Adipose tissue (tissue), 3 donors: ENCODE results near the gene SEMA3B. TPM values are rescaled to one million over a fixed set of nuclear protein-coding genes. Genes with fewer than 3 reads are reported as not detected.
"Not testable (repeated sequence)": the region's sequence is repeated elsewhere in the genome, so short reads cannot be mapped to it uniquely, and the experiment has no call there.

Source experiments
- H3K27ac ChIP-seq: one replicate; pipeline ENCODE4 v1.5.1; 2013; ENCODE audit warnings: low read depth, low read length
- WGBS, 3 donors: extraction: QIAGEN DNeasy Blood & Tissue Kit; methylation state at CpG; one replicate each; pipeline ENCODE4 v1.1.7; 2013; 5-methylcytosine and 5-hydroxymethylcytosine counted together
- polyA plus RNA-seq, 3 donors: library from polyadenylated mRNA; stranded (reverse); fragments of 200-250 nt; gene quantifications; one replicate each; pipeline ENCODE4 v1.2.3, GENCODE V29; 2013
- donor health status: healthy with polysubstance abuse.
- donor health status: Bipolar disorder and iron deficiency.
- donor health status: healthy.

SEMA3B gene
- 10 to 100 TPM; 17.9 to 29.2 (median 21.1) TPM for polyA plus RNA-seq

DNA sequence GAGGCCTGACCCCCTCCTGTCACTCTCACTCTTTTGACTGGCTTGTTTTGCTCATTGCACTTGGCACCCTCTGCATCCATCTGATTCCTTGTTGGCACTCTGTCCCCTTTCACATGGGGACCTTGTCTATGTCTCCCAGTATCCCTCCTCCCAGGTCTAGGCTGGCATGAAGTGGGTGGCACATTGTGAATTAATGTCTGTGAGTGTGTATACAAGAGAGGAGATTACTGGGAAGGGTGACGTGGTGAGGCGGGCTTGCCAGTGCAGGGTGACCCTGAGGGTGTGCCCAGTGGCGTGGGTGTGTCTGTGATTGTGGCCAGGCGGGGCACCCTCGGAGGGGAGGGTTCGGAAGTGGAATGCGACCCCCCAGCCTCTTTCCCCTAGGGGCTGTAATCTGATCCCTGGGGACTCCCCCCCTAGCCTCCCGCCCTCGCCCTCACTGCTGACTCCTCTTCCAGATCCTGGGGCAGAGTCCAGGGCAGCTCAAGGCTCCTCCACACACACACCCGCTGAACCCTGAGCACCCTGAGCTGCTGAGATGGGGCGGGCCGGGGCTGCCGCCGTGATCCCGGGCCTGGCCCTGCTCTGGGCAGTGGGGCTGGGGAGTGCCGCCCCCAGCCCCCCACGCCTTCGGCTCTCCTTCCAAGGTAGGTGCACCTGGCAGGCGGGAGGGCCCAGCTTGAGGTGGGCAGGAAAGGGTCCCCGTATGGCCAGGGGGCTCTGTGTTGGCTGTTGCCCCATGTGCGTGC, at the start of gene SEMA3B:
Gene SEMA3B, plus strand, starts transcription at position 445 of the 749 bp plus-strand sequence. Its CDS starts 94 bp downstream, at position 539.
- H3K27ac ChIP-seq: no peak within 1 kb of the TSS
- WGBS, 3 donors: 22 to 60% (median 47%) methylated on average over 20 to 21 of the region's 21 CpGs

DNA sequence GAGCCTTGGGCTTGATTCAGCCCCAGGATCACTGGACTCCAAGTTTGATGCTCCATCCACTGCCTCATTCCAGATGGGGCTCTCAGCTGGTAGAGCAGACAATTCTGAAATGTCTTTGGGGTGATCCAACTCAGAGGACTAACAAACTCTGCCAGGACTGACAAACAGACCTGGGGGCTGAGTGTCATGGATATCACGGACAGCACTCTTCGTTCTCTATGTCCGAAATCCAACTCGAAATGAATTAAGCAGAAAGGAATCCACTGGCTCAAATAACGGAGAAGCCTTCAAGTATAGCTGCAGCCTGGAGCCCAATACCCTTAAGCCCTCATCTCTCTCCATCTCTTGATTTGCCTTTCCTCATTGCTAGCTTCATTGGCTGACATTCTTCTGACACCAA, 49.7 kb upstream of the SEMA3B start:
- WGBS, 3 donors: 89 to 92% (median 90%) methylated on average over 5 of the region's 5 CpGs
- no peak overlapping the region for H3K27ac ChIP-seq

DNA sequence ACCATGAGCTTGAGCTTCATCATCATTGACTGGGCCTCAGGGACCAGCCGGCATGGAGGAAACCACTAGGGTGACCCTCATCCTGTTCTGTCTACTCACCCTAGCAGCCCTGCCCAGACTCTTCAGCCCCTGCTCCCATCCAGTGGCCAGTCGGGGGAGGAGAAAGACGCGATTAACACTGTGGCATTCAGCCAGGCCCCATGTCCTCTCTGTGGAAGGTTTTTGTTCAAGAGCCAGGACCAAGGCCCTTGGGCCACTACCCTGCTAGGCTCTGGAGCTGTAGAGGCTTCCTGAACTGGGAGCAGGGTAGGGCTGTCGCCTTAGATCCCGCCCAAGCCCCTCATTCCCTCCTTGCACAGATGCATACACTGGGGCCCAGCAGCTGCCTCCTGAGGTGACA, 48.8 kb upstream of the SEMA3B start:
- no peak overlapping the region for H3K27ac ChIP-seq
- 58 to 66% (median 64%) methylated on average over 6 of the region's 6 CpGs for WGBS, 3 donors

DNA sequence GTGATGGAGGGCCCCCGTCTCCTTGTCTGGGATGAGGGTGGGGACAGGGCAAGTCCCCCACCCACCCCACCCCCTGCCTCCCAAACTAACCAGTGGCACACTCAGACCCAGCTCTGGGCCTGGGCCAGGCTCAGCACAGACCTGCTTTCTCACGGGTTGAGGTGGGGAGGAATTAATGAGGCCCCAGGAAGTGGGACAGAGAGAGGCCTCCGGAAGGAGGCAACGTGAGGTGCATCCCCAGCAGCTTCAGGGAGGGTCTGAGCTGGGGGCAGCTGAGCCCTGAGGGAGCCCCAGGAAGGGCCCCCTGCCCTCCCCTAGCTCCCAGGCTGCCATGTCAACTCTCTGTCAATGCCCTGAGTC, 47.9 kb upstream of the SEMA3B start:
- no peak overlapping the region for H3K27ac ChIP-seq
- WGBS, 3 donors: 61 to 68% (median 65%) methylated on average over 4 of the region's 4 CpGs

DNA sequence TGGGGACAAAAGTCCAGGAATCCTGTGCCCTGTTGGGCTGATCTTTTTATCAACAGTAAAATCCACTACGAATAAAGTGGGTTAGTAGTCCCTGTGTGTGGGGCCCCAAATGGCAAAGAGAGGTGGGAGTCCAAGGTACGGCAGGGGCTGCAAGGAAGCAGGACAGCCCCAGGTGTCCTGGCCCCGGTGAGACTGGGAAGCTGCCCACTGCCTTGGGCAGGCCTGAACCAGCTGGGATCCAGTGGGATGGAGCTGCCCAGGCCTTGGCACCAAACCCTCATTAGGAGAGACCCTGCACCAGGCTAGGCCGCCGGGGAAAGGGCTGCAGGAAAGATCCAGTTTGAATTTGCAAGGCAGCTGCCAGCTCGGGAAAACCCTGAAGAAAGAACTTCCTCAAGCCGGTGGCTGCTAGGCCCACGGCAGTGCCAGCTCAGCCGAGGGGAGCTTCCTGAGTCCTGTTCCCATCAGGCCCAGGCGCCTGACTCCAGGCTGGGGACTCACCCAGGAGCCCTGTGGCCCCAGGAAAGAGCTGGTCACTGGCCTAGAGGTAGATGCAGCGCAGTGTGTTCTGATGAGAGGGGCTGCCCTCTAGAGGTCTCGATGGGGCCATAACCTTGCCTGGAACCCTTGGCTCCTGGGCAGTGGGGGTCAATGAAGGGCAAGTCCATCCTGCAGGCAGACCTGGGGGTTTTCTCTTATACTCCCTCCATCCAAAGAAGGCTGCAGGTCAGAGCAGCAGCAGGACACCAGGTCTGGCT, 47.4 kb upstream of the SEMA3B start:
- H3K27ac ChIP-seq: no peak overlapping the region
- WGBS, 3 donors: 43 to 67% (median 62%) methylated on average over 12 of the region's 12 CpGs

DNA sequence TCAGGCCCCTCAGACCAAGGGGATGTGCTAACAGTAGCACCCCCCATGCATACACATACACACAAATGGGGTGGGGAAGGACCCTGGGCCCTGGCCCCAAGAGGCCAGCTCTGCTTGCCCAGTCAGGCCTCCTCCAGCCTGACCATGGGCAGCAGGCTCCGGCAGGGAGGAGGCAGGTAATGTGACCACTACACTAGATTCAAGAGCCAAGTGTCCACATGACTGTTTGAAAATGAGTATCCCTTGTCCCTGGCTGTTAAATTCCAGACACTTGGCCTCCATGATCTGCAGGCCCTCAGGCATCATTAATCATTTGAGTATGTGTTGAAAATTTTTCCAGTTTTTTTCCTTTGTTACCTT, 46.8 kb upstream of the SEMA3B start:
- no peak overlapping the region for H3K27ac ChIP-seq
- WGBS, 3 donors: 60 to 92% (median 86%) methylated on average over 1 of the region's 1 CpG

DNA sequence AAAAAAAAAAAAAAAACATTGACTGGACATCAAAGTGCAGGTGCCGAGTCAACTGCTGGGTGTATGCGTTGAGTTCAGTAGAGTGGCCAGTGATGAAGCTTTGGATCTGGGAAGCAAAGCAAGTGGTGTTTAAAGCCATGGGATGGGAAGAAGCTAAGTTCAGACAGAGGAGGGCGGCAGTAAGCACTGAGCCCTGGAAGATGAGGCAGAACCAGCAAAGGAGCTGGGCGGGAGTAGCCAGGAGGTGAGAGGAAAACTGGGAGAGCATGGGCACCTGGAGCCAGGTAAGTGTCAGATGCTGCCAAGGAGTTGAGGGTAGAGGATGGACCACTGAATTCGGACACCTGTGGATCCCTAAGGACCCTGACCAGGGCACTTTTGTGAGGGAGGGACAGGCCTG, 44.3 kb upstream of the SEMA3B start:
- WGBS, 3 donors: 76 to 78% (median 76%) methylated on average over 5 of the region's 5 CpGs
- no peak overlapping the region for H3K27ac ChIP-seq

DNA sequence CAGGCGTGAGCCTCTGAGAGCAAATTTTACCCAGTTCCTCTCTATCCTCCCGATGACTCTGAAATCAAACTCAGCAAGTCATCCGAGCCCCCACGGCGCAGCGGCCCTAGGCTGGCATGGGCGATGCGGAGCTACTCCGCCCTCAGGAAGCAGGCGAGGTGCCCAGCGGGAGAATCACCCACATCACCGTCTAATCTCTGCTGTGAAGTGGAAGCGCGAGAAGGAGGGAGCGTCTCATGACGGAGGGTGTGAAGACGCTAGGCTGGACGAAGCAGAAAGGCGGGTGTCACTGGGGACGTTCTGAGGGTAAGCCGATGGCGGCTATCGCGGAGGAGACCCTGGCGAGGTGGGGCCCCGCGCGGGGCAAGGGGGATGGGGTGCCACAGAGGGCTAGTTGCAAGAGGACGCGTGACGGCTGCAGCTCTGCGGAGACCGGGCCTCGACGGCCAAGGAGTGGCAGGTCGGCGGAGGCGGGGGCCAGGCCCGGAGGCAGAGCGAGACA, 42.0 kb upstream of the SEMA3B start:
- no peak overlapping the region for H3K27ac ChIP-seq
- WGBS, 3 donors: 0 to 2% (median 0%) methylated on average over 31 to 40 of the region's 40 CpGs

DNA sequence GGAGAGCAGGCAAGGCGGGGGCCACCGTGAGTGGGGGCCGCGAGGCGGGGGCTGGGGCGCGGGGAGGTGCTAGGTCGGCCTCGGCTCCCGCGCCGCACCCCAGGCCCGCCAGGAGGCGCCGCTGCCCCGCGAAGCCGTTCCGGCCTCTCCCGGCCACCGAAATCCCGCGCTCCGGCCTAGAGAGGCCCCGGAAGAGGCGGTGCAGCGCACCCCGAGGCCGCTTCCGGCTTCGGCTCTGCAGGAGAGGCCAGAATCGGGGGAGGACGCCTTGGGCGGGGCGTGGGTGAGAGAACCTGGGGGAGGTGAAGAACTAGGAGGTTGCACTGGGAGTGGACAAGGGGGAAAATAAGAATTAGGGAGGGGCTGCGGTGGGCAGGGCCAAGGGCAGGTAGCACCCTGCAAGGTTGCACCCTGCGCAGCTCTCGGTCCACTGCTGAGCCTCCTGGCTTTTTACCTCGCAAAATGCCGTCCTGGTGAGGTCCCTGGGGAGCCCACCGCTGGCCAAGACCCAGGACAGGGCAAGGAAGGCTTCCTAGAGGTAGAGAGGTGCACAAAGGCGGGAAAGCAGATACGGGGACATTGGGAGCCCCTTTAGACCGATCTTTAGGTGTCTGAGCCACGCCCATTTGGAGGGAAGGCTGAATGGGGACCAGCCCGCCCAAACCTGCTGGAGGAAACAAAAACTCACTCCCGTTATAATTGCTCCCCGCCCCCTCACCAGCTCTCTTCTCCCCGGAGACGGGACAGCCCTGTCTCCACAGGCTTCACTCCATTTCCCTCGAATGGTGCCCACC, 41.4 kb upstream of the SEMA3B start:
- H3K27ac ChIP-seq: no peak overlapping the region
- 1 to 2% (median 1%) methylated on average over 37 to 51 of the region's 51 CpGs for WGBS, 3 donors

DNA sequence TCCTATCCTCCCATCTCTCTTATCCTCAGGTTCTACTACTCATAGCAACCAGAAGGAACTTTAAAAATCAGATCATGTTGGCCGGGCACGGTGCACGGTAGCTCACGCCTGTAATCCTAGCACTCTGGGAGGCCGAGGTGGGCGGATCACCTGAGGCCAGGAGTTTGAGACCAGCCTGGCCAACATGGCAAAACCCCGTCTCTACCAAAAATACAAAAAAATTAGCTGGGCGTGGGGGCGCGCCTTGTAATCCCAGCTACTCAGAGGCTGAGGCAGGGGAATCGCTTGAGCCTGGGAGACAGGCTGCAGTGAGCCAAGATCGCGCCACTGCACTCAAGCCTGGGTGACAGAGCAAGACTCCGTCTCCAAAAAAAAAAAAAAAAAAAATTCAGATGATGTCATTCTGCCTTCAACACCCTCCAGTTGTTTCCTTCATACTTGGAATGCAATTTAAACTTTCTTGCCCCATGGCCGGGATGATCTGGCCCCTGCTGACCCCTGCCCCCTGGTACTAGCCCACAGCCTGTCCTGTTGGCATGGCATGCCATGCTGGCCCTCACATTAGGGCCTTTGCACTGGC, 40.7 kb upstream of the SEMA3B start:
- WGBS, 3 donors: 47 to 57% (median 48%) methylated on average over 14 to 15 of the region's 15 CpGs
- not testable (repeated sequence) for H3K27ac ChIP-seq

DNA sequence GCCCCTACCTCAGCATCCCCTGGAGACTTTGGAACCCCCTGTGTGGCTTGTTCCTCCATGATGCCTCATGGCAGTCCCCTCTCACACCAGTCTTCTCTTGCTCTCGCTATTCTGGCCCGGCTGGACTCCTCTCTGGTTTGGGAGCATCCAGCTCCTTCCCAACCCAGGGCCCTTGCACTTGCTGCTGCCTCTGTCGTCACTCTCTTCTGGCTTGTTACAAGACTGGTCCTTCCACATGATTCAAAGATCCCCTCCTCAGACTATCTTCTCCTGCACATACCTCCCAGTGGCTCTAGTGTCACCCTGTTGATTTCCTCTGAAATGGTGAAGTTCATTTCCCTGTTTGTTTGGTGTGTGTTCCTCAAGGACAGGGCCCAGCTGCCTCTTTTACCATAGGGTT, 39.5 kb upstream of the SEMA3B start:
- WGBS, 3 donors: 87 to 97% (median 91%) methylated on average over 3 of the region's 3 CpGs
- no peak overlapping the region for H3K27ac ChIP-seq

DNA sequence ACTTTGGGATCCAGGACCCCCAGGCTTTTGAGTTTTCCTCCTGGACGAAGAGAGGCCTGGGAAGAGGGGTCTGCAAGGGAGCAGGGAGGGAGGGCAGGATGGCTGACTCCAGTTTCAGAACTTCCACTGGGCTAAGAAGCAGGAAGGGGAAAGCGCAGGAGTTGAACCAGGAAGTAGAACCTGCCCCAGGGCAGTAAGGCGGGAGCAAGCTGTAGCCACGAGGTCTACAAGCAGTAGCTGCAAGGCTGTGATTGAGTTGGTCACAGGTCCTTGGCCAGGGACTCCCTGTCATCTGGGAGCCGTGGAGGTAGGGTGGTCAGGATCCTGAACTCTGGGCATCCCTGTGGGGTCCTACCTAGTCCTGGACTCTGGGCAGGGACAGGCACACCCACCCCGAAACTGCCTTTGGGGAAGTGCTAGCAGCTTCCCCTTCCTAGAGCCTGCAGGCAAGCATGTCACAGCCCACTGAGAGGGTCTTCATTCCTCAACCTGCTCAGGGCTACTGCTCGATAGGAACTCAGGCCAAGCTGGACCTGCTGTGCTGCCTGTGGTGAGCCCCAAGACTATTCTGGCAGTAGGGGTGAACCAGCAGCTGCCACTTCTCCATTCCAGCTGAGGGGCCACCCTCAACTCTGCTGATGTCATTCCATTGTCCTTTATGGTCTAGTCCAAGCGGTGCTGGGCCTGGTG, 38.7 kb upstream of the SEMA3B start:
- 70 to 80% (median 71%) methylated on average over 8 of the region's 8 CpGs for WGBS, 3 donors
- no peak overlapping the region for H3K27ac ChIP-seq

DNA sequence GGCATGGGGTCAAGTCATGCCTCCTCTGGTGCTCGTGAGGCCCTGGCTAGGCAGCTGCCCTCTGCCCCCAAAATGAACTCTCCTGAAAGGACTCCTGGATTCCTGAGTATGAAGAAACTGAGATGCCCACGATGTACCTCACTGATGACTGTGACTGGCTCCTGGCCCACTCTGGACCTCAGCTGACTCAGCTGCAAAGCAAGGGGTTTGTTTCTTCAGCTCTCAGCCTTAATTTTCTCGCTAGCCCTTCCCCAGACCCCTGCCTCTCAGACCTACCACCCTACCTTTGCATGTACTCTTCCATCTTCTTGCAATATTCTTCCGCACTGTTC, 38.2 kb upstream of the SEMA3B start:
- 80 to 88% (median 84%) methylated on average over 4 of the region's 4 CpGs for WGBS, 3 donors
- H3K27ac ChIP-seq: no peak overlapping the region

DNA sequence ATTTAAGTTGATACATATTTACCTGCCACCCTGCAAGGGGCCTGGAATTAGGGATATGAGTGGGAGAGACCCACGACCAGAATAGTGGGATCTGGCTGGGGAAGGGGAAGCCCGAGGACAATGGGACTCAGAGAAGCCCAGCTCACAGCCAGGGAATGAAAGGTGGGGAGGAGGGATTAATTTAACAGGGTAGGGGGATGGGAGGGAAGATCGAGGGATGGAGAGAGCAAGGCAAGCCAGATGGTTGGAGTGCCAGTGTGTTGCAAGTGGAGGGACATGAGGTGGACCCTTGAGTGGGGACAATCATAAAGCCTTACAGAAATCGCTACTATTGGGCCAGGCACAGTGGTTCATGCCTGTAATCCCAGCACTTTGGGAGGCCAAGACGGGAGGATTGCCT, 37.4 kb upstream of the SEMA3B start:
- 76 to 85% (median 84%) methylated on average over 5 of the region's 5 CpGs for WGBS, 3 donors
- no peak overlapping the region for H3K27ac ChIP-seq

DNA sequence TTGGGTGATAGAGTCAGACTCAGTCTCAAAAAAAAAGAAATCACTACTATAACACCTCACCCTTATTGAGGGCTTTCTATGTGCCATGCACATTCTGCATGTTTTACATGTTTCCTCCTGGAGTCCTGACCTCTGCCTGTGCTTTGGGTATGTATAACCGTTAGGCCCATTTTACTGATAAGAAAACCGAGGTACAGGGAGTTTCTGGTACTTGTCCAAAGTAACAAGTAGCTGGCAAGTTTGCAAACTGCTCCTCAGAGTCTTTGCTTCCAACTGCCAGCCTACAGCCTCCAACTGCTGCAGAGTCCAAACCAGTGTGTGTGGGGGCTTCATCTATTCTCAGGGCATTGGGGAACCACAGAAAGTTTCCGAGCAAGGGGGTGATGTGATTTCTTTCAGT, 36.6 kb upstream of the SEMA3B start:
- no peak overlapping the region for H3K27ac ChIP-seq
- WGBS, 3 donors: 66 to 88% (median 75%) methylated on average over 3 of the region's 3 CpGs

DNA sequence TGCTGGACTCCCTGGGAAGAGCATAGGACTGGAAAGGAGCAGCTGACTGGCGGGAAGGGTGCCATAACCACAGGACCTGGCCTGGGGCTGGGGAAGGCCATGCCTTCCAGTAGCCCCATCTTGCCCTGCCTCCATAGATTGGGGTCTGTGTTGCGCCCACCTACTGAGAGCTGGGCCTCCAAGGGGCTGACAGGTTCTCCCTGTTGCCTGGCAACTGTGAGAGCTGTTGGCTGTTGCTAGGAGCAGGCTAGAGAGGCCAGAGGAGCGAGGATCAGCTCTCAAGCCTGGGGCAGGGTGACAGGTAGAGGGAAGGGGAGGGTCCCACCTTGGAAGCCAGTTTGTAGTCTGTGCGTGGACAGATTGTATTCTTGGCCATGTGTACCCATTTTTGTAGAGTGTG, 35.8 kb upstream of the SEMA3B start:
- 89 to 97% (median 92%) methylated on average over 4 of the region's 4 CpGs for WGBS, 3 donors
- no peak overlapping the region for H3K27ac ChIP-seq

DNA sequence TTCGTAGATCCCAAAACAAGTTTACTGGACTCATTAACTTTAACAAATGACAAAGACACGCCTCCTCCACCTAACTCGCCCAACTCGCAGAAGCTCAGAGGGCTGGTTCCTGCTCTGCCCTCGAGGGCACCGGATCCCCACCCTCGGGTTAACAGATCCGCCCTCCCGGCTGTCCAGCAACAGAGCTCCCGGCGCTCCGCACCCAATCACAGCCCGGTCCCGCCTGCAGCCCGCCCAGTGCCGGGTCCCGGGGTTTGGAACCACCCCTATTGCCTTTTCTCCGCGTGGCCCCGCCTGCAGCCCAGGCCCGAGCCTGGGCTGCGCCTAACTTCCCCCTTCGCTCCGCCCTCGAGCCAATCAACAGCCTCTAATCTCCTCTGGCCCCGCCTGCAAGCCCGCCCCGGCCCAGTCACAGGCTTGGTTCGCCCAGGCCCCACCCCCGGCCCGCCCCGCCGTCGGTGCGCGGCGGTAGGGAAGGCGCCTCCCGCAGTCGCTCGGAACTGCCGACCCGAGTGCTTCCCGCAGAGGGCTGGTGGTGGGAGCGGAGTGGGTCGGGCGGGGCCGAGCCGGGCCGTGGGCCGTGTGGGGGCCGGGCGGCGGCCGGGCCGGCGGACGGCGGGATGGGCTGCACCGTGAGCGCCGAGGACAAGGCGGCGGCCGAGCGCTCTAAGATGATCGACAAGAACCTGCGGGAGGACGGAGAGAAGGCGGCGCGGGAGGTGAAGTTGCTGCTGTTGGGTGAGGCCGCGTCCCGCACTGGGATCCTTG, 33.0 kb upstream of the SEMA3B start, which contains the start of gene GNAI2:
Gene GNAI2, plus strand, starts transcription at position 489 of the 768 bp plus-strand sequence. Its CDS starts 132 bp downstream, at position 621.
- H3K27ac ChIP-seq: peak within 1 kb of the TSS; percentile 38
- WGBS, 3 donors: 0 to 1% (median 1%) methylated on average over 71 to 75 of the region's 75 CpGs
